Measurements from ENCODE around the gene SPI1.
A peak's percentile ranks its signal among the peaks of the same experiment; 100 is the strongest.

SPI1 gene

DNA sequence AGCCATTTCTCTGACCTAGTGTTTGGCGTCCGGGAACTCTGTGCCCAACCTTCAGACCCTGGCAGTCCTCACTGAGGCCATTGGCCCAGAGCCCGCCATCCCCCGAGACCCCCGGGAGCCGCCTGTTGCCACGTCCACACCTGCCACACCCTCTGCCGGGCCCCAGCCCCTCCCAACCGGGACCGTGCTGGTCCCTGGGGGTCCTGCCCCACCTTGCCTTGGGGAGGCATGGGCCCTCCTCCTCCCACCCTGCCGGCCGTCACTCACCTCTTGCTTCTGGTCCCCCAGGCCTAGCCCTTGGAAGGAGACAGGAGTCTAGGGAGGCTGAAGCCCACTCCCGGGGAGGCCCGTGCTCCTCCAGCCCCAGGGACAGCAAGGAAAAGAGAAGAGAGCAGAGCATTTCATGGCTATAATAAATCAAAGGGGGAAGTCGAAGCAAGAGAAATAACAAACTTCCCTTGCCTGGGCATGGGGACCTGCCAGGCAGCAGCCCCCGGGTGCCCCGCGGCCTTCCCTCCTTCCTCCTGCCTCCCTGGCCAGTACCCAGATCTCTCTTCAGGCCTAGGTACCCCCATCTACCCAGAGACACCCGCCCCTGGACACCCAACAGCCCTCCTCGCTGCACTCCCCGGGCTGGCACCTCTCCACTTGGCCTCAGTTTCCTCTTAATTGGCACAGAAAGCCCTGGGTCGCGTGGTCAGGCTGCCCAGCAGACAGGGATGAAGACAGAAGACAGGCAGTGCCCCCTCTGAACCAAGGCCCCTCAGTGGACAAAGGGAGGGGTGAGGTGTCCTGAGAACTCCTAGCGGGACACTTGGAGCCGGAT is 17.1 kb upstream of the SPI1 start:
- TF ChIP-seq, protein P1, sequence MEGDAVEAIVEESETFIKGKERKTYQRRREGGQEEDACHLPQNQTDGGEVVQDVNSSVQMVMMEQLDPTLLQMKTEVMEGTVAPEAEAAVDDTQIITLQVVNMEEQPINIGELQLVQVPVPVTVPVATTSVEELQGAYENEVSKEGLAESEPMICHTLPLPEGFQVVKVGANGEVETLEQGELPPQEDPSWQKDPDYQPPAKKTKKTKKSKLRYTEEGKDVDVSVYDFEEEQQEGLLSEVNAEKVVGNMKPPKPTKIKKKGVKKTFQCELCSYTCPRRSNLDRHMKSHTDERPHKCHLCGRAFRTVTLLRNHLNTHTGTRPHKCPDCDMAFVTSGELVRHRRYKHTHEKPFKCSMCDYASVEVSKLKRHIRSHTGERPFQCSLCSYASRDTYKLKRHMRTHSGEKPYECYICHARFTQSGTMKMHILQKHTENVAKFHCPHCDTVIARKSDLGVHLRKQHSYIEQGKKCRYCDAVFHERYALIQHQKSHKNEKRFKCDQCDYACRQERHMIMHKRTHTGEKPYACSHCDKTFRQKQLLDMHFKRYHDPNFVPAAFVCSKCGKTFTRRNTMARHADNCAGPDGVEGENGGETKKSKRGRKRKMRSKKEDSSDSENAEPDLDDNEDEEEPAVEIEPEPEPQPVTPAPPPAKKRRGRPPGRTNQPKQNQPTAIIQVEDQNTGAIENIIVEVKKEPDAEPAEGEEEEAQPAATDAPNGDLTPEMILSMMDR (IDR thresholded peaks at IDR 0.05; ENCODE audit: insufficient read depth, low read depth, low read length, missing control alignments), result no peak
- peak overlapping the region; percentile 58 for H3K4me3 ChIP-seq (ENCODE audit: low read depth, low read length)
- no peak for DNase-seq (ENCODE audit: low read depth)

DNA sequence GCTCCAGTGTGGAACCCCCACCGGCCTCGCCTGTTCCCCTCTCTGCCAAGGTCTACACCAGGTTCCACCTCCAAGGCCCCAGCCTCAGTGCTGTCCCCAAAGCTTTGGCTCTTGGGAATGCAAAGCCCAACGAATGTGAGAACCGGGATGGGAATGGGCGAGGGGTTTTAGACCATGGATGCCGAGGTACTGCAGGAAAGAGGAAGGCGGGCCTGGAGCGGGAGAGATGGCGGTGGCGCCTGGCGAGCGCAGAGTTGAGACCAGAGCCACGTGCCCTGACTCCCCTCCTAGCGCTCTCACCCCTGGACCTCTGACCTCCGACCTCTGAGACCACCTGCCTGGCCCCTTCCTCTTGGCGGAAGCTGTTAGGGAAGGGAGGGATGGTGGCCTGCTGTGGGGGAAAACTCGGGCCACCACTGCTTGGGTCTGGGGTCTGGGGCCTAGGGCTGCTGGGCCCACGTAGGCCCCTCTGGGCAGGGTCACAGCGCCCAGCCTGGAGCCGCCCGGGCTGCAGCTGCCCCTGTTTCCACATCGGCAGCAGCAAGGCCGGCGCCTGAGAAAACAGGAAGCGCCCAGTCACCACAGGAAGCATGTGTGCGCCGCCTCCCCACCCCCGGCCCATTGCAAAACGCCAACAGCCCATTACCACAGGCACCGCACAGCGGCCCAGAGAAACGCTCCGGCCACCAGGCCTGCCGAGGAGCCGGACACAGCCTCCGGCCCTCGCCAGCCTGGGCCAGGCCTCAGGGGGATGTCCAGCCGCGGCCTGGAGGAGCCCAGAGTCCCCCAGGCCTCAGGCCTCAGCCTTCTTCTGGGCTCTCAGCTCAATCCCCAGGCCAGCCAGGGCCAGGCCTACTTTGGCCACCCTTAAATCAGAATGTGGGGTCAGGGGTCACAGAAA is 16.2 kb upstream of the SPI1 start:
- H3K4me3 ChIP-seq (ENCODE audit: low read depth, low read length), result peak overlapping the region; percentile 58
- TF ChIP-seq, protein P1 (IDR thresholded peaks at IDR 0.05; ENCODE audit: insufficient read depth, low read depth, low read length, missing control alignments), result no peak
- DNase-seq (ENCODE audit: low read depth), result peak; percentile 88

DNA sequence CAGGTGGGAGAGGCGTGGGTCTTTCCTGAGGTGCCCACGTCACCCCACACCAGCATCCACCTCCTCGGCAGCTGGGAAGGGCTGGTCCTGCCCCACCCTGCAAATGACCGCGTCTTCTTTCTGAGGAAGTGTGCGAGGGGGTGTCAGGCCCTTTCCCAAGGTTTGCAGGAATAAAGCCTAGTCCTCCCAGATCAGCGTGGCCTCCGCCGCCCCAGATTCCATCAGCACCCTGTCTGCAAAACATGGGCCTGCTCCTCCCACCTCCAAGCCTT is 15.6 kb upstream of the SPI1 start:
- DNase-seq (ENCODE audit: low read depth), result no peak
- no peak overlapping the region for H3K4me3 ChIP-seq (ENCODE audit: low read depth, low read length)
- TF ChIP-seq, protein P1 (IDR thresholded peaks at IDR 0.05; ENCODE audit: insufficient read depth, low read depth, low read length, missing control alignments), result no peak

DNA sequence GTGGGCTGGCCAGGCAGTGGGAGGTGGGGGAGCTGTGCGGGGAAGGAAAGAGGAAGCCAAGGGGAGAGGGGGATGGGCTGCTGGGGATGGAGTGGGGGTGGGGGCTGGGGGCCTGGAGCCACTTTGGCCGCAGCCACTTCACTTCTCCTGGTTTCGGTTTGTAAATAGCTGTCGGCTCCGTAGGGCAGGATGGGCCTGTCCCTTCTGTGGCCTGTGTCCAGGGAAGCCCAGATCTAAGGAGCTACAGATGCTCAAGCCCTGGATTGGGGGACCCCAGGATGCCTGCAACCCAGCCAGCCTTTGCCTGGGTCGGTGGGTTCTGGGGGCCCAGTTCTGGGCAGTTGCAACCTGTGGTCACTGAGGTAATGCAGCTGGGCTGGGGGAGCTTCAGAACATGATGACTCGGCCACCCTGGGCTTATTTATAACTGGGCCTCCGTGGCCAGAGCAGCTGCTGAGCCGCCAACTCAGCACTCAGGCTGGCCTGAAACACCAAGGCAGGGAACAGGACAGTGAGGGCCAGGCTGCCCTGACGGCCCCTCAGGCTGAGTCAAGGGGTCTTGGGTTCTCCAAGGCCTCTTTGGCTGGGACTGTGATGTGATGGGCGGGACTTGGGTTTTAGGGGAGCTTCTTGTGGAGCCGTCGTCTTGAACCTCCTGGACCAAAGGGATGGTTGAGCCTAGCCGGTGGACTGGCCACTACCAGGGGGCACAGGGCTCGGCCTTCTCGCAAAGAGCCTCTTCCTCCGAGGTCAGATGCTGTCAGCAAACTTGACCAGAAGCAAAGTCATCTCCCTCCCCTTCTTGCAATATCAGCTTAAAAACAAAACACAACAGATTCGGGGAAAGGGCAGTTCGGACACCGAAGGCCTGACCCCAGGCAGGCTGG is 15.1 kb upstream of the SPI1 start:
- TF ChIP-seq, protein P1 (IDR thresholded peaks at IDR 0.05; ENCODE audit: insufficient read depth, low read depth, low read length, missing control alignments), result no peak
- H3K4me3 ChIP-seq (ENCODE audit: low read depth, low read length), result no peak overlapping the region
- no peak for DNase-seq (ENCODE audit: low read depth)

DNA sequence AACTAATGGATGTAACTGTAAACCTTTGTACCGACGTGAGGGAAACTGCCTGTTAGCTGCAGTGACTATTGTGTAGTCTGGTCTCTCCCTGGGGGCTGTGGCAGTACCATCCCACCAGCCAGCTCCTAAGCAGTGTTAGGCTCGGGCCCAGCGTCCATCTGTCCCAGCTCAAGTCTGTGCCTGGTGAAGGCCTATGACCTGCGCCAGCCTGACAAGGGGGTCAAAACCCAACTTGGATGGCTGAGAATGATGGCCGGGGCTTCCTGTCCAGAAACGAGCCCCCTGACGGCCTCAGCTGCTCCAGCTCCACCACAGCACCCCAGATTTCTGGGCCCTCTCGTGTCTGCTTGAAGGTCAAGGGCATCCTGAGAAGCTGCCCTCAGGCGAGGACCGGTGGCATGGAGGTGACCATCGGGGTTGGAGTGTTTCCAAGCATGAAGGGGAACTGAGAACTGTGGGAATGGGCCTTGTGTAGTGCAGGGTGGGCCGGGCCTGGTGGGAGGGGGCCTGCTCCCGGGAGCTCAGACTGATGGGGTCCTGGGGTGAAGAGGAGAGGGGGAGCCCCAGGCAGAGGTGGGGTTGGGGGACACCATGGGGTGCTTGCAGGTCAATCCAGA is 14.3 kb upstream of the SPI1 start:
- H3K4me3 ChIP-seq (ENCODE audit: low read depth, low read length), result no peak overlapping the region
- TF ChIP-seq, protein P1 (IDR thresholded peaks at IDR 0.05; ENCODE audit: insufficient read depth, low read depth, low read length, missing control alignments), result no peak

More for the DNA sequence above, 14.3 kb upstream of the SPI1 start:
- no peak for DNase-seq (ENCODE audit: low read depth)
